A673 (cell line): ENCODE measurements around the gene PARD3.

Experiments used
- EZH2 ChIP-seq: fragments of 200-600 bp; sonication (generic); IDR thresholded peaks from 2 replicates; pipeline ENCODE4 v1.6.1; 2017; ENCODE audit warnings: borderline replicate concordance, low read depth, mild to moderate bottlenecking, mixed read lengths, antibody characterized with exemption, low read length; ENCODE audit not compliant: poor library complexity, severe bottlenecking
- TF ChIP-seq, protein P1 (sequence below): fragments of 300-800, 200-600 bp; sonication (generic); conservative IDR thresholded peaks from 2 replicates; pipeline ENCODE4 v1.5.1; 2017; ENCODE audit warnings: low read depth, mild to moderate bottlenecking, antibody characterized with exemption, low read length, moderate library complexity, mixed read lengths

DNA sequence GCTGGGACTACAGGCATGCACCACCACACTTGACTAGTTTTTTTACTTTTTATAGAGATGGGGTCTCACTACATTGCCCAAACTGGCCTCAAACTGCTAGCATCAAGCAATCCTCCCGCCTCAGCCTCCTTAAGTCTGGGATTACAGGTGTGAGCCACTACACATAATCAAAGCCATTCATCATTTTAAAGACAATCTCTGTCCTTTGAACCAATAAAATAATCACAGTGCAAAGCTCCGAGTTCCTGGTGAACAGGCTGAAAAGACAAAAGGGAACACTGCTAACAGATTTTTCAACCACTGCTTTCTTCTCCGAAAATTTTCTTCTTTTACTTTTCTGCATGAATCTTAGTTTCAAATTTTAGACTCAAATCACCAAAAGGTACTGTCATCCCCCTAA, 58.5 kb downstream of the PARD3 start:
- TF ChIP-seq, protein P1, sequence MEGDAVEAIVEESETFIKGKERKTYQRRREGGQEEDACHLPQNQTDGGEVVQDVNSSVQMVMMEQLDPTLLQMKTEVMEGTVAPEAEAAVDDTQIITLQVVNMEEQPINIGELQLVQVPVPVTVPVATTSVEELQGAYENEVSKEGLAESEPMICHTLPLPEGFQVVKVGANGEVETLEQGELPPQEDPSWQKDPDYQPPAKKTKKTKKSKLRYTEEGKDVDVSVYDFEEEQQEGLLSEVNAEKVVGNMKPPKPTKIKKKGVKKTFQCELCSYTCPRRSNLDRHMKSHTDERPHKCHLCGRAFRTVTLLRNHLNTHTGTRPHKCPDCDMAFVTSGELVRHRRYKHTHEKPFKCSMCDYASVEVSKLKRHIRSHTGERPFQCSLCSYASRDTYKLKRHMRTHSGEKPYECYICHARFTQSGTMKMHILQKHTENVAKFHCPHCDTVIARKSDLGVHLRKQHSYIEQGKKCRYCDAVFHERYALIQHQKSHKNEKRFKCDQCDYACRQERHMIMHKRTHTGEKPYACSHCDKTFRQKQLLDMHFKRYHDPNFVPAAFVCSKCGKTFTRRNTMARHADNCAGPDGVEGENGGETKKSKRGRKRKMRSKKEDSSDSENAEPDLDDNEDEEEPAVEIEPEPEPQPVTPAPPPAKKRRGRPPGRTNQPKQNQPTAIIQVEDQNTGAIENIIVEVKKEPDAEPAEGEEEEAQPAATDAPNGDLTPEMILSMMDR: no peak
- TF ChIP-seq EZH2: no peak
